HG02840 (cell line): Measurements from ENCODE around the gene C1orf105.

Experiments
- ATAC-seq: cut with Tn5 transposase; IDR thresholded peaks from one replicate; pipeline ENCODE4 v1.9.1; 2021; ENCODE audit warnings: mild to moderate bottlenecking, moderate library complexity, moderate number of reproducible peaks; ENCODE audit not compliant: unreplicated experiment, low FRiP score

The C1orf105 gene

DNA sequence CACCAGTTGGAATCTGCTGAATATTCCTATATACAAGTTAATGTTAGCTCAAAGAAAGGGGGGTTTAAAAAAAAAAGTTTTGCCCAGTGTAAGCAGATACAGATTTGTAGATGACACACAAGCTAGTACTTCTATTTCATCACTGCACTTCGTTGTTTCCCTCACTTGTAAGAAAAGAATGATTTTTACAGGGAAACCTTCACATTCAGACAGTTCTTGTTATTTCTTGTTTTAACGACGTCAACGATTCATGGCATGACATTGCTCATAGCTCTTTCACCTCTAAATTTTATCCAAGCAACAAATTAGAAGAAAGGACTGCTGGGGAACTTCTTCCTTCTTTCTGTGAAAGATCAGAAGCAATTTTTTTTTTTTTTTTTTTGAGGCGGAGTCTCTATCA lies 25.7 kb upstream of the C1orf105 start:
- ATAC-seq = no peak

DNA sequence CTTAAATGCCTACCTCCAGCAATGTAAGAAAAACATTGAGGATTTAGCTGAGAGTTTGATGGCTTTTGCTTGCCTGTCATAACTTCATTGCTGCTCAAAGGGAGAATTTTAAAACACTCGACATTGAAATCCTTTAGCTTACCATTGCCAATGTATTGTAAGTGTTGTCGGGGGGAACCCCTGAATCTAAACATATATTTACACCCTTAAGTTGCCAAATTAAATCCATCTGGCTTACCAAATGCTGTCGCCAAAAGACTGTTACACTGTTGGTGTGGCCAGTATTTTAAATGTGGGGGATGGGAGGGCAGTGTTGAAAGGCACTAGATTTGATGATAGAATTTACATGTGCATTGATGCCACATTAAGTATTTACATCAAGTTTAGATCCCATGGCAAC lies 24.9 kb upstream of the C1orf105 start:
- ATAC-seq = no peak

DNA sequence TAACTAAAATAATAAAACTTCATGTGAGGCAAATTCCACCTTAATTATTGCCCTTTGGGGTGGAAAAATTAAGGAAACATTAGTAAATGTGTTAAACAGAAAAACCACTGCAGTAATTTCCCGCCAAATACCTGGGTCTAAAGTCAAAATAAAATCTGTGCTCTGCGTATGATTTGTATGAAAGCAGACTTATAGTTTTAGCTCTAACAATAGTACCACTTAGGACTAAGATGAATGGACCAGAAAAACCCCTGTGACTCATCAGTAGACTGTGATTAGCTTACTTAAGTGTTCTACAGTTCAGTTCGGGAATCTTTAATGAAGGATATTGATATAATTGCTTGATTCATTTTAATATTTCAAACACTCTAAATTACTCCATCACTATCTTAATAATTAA lies 23.3 kb upstream of the C1orf105 start:
- ATAC-seq = peak; percentile 41

DNA sequence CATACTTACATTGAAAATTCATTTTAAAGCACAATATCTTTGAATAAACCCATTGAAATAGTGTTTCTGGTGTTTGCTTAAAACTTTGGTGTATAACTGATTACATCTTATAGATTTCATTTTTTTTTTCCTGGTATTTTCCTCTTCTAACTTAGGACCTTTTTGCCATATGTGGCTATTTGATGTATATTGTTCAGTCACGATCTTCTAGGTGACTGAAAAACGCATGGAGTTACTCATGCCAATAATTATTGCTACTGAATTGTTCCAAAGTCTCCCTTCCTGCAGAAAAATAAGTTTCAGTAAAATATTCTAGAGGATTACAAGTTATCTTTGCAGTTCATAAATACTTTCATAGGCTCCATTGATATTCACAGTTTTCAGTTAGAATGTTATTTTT lies 22.9 kb upstream of the C1orf105 start:
- no peak for ATAC-seq

DNA sequence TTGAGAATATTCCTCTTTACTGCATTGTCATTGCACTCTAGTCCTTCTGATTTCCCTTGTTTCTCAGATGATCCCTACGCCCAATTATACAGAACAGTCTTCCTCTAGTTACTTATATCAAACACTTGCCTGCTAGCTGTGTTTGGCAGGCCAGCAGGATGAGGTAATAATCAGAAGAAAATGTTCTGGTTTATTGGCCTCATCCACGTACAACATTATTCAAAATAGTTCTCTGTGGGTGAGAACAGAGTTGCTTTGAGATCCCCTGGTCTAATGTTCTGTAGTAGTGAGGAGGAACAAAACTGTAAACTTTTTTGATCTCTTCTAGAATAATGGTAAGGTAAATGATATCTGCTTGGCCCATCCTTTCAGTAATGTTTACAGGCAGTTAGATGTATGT lies 22.3 kb upstream of the C1orf105 start:
- no peak for ATAC-seq

GRCh38 chr1:172398970-172399755 lies 21.3 kb upstream of the C1orf105 start:
- ATAC-seq = no peak

- no peak for ATAC-seq
These were observed 20.4 kb upstream of the C1orf105 start for GRCh38 chr1:172399756-172400721.

- ATAC-seq = no peak
These were observed 19.8 kb upstream of the C1orf105 start for GRCh38 chr1:172400722-172401105.

- ATAC-seq = no peak
These were observed 19.0 kb upstream of the C1orf105 start for GRCh38 chr1:172401477-172401876.

- no peak for ATAC-seq
These were observed 18.6 kb upstream of the C1orf105 start for GRCh38 chr1:172401892-172402291.

DNA sequence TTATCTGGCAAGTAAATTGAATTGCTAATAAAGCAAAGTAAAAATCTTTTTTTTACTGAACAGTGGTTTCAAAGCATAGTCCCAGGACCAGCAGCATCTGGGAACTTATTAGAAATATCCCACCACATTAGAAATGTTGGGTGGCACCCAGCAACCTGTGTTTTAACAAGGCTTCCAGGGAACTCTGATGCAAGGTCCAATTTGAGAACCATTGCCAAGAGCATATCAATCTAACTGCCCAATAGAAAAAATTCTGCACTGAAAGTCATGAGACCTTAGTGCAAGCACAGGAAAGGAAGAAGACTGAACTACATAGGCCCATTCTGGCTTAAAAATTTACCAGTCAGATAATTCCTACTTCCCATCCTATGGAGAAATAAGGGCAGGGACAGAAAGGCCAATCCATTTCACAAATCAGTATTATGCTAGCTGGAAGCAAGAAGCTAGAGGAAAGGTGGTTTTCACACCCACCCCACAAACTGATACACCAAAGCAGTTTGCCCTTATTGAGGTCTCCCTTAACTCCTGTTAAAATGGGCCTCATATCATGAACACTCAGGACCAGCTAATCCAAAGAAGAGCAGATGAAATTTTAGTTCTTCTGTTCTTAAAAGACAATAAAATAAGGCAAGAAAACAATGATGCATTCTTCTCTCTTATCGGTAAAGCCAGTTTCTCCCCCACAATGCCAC lies 17.5 kb upstream of the C1orf105 start:
- no peak for ATAC-seq

- no peak for ATAC-seq
These were observed 16.4 kb upstream of the C1orf105 start for GRCh38 chr1:172404121-172404520.

- ATAC-seq = no peak
These were observed 14.6 kb upstream of the C1orf105 start for GRCh38 chr1:172405912-172406311.

DNA sequence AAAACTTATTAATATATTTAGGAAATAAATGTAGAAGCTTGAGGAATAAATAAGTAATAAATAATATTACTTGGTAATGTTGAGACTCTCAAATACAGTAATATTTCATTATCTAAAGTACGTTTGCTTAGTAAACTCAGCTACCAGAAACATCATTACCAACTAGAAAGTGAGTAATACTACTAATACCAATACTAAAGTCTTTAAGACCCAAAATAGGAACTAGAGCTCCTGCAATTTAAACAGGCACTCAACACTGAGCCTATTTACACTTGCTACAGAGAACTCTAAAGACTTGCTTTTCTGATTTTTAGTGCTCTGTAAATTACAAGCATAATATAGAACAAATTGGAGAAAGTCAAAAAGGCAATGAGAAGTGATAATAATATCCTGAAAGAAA lies 13.5 kb upstream of the C1orf105 start:
- no peak for ATAC-seq

DNA sequence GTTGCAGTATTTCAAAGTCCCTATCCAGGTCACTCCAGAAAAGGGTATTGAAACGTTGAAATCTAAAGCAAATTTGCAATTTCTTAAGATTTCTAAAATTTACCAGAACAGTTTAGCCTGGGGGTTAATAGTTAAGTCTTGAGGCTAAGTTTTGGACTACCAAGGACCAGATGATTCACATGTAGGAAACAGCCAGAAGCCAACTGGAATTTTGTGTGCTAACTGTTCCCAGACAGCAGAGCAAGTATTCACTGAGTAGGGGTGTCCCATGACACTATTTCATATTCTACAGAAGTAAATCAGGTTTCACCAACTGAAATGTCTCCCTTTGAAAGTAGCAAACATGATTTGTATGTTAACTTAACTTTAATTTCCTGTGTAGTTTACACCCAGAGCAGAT lies 11.5 kb upstream of the C1orf105 start:
- no peak for ATAC-seq

DNA sequence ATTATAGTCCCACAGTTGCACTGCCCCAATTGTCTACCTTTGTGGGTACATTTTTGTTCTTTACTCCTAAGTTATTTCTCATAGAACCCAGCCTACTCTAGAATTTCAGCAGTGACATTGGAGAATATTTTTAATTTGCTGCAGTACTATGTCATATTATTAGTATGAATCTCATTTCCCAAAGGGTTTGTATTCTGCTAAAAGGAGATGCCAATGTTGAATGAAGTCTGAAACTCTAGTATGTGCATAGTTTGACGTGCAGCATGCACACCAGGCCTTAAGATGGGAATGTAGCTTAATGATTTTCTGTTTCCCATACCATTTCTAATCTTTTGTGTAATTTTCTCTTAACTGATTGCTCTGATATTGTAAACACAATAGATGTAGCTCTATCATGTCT lies 10.5 kb upstream of the C1orf105 start:
- no peak for ATAC-seq

DNA sequence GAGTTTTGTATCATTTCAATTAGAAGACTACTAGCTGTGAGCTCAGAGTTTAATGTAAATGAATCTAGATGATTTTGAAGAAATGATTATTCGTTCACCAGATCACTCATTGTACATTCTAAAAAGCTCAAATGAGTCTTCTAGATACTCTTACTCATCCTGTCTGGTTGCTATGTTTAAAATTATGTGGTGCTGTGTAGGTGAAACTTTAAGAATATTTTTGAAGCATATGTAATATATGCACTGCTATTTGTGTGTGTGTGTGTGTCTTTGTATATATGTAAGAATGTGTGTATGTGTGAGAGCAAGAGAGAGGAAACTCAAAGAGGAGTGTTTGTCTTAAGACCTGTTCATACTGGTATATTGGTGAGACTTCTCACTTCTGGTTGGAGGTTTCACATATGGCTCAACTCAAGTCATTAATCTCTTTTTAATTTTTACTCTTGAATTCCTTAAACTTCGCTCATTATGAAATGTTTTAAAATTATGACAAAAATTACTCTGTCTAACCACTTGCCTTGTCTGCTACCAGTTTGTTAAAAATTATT lies 8.6 kb upstream of the C1orf105 start:
- ATAC-seq = no peak

GRCh38 chr1:172414331-172414730 lies 6.2 kb upstream of the C1orf105 start:
- no peak for ATAC-seq

- no peak for ATAC-seq
These were observed 3.9 kb upstream of the C1orf105 start for GRCh38 chr1:172416496-172417035.

DNA sequence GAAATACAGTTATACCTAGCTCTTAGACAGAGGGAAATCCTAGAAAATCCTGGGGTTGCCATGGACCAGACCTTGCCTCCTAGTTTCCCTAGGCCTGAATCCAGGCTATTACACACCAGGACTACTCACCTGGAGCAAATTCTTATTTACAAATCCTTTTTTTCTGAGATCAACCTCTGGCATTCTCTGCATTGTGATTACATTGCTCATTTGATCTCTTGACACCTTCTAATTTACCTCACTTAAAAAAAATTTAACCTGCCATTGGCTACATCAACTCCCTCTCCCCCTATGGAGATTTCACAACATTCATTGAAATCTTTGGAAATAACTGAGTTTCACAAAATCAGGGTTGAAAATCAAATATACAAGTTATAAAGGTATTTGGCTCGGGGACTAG lies 2.9 kb upstream of the C1orf105 start:
- ATAC-seq = no peak
